ENCODE results near the gene CFAP61. TPM values are rescaled to one million over a fixed set of nuclear protein-coding genes. Genes with fewer than 3 reads are reported as not detected.

The CFAP61 gene
- total RNA-seq, 1 experiment from 2014 or later = 0.19 TPM

GRCh38 chr20:20391115-20391514 is 338.8 kb downstream of the CFAP61 start:
- Histone ChIP-seq H3K9ac (ENCODE audit: low read length) (no peak overlapping the region), H3K9me2 (replicated peaks; ENCODE audit: insufficient read depth, low read length) (no peaks in the 10 kb centered on the region), H3K4me3 (ENCODE audit: low read length) (no peak overlapping the region), H3K27ac (ENCODE audit: low read length) (no peak overlapping the region), H2AFZ (ENCODE audit: low read length) (no peak overlapping the region), H3K4me2 (ENCODE audit: low read depth, low read length, poor library complexity, severe bottlenecking) (no peak overlapping the region), H4K20me1 (ENCODE audit: insufficient read depth, low read depth, low read length) (no peaks in the 10 kb centered on the region), H3K9me3 (ENCODE audit: low read length) (no peaks in the 10 kb centered on the region), H3K4me1 (ENCODE audit: low read length) (no peaks in the 10 kb centered on the region), H3K27me3 (ENCODE audit: low read length) (no peaks in the 10 kb centered on the region), H3K36me3 (ENCODE audit: insufficient read depth, low read length) (no peaks in the 10 kb centered on the region), H3K79me2 (ENCODE audit: low read length) (no peaks in the 10 kb centered on the region)
- DNase-seq = no peak

GRCh38 chr20:20391766-20392165 is 339.4 kb downstream of the CFAP61 start:
- no peaks in the 10 kb centered on the region for H3K79me2 ChIP-seq (ENCODE audit: low read length)
- no peak for DNase-seq
- H3K27me3 ChIP-seq (ENCODE audit: low read length) = no peaks in the 10 kb centered on the region
- H3K9me2 ChIP-seq (replicated peaks; ENCODE audit: insufficient read depth, low read length) = no peaks in the 10 kb centered on the region
- no peaks in the 10 kb centered on the region for H3K36me3 ChIP-seq (ENCODE audit: insufficient read depth, low read length)
- H2AFZ ChIP-seq (ENCODE audit: low read length) = no peak overlapping the region
- H3K9me3 ChIP-seq (ENCODE audit: low read length) = no peaks in the 10 kb centered on the region
- no peak overlapping the region for H3K4me3 ChIP-seq (ENCODE audit: low read length)
- H4K20me1 ChIP-seq (ENCODE audit: insufficient read depth, low read depth, low read length) = no peaks in the 10 kb centered on the region
- H3K27ac ChIP-seq (ENCODE audit: low read length) = no peak overlapping the region
- H3K4me1 ChIP-seq (ENCODE audit: low read length) = no peaks in the 10 kb centered on the region
- H3K9ac ChIP-seq (ENCODE audit: low read length) = no peak overlapping the region
- no peak overlapping the region for H3K4me2 ChIP-seq (ENCODE audit: low read depth, low read length, poor library complexity, severe bottlenecking)

GRCh38 chr20:20393207-20394120 is 341.1 kb downstream of the CFAP61 start:
- Histone ChIP-seq H3K4me3 (ENCODE audit: low read length) (no peak overlapping the region), H3K27ac (ENCODE audit: low read length) (no peak overlapping the region), H3K9me3 (ENCODE audit: low read length) (no peaks in the 10 kb centered on the region), H2AFZ (ENCODE audit: low read length) (no peak overlapping the region), H3K4me1 (ENCODE audit: low read length) (no peaks in the 10 kb centered on the region), H3K4me2 (ENCODE audit: low read depth, low read length, poor library complexity, severe bottlenecking) (no peak overlapping the region), H3K36me3 (ENCODE audit: insufficient read depth, low read length) (no peaks in the 10 kb centered on the region), H3K27me3 (ENCODE audit: low read length) (no peaks in the 10 kb centered on the region), H4K20me1 (ENCODE audit: insufficient read depth, low read depth, low read length) (no peaks in the 10 kb centered on the region), H3K9ac (ENCODE audit: low read length) (no peak overlapping the region), H3K79me2 (ENCODE audit: low read length) (no peaks in the 10 kb centered on the region), H3K9me2 (replicated peaks; ENCODE audit: insufficient read depth, low read length) (no peaks in the 10 kb centered on the region)
- no peak for DNase-seq

- DNase-seq = no peak
- Histone ChIP-seq H3K4me3 (ENCODE audit: low read length) (no peak overlapping the region), H3K36me3 (ENCODE audit: insufficient read depth, low read length) (no peaks in the 10 kb centered on the region), H3K9me3 (ENCODE audit: low read length) (no peaks in the 10 kb centered on the region), H2AFZ (ENCODE audit: low read length) (no peak overlapping the region), H4K20me1 (ENCODE audit: insufficient read depth, low read depth, low read length) (no peaks in the 10 kb centered on the region), H3K4me1 (ENCODE audit: low read length) (no peaks in the 10 kb centered on the region), H3K9ac (ENCODE audit: low read length) (no peak overlapping the region), H3K79me2 (ENCODE audit: low read length) (no peaks in the 10 kb centered on the region), H3K4me2 (ENCODE audit: low read depth, low read length, poor library complexity, severe bottlenecking) (no peak overlapping the region), H3K9me2 (replicated peaks; ENCODE audit: insufficient read depth, low read length) (no peaks in the 10 kb centered on the region), H3K27me3 (ENCODE audit: low read length) (no peaks in the 10 kb centered on the region), H3K27ac (ENCODE audit: low read length) (no peak overlapping the region)
Measured at GRCh38 chr20:20395087-20395486, 342.8 kb downstream of the CFAP61 start.

- Histone ChIP-seq H3K4me2 (ENCODE audit: low read depth, low read length, poor library complexity, severe bottlenecking) (no peak overlapping the region), H3K79me2 (ENCODE audit: low read length) (no peaks in the 10 kb centered on the region), H3K4me1 (ENCODE audit: low read length) (no peaks in the 10 kb centered on the region), H3K9me3 (ENCODE audit: low read length) (no peaks in the 10 kb centered on the region), H3K9ac (ENCODE audit: low read length) (no peak overlapping the region), H3K4me3 (ENCODE audit: low read length) (no peak overlapping the region), H2AFZ (ENCODE audit: low read length) (no peak overlapping the region), H3K27me3 (ENCODE audit: low read length) (no peaks in the 10 kb centered on the region), H4K20me1 (ENCODE audit: insufficient read depth, low read depth, low read length) (no peaks in the 10 kb centered on the region), H3K9me2 (replicated peaks; ENCODE audit: insufficient read depth, low read length) (no peaks in the 10 kb centered on the region), H3K36me3 (ENCODE audit: insufficient read depth, low read length) (no peaks in the 10 kb centered on the region), H3K27ac (ENCODE audit: low read length) (no peak overlapping the region)
- DNase-seq = no peak
Measured at GRCh38 chr20:20395903-20396568, 343.7 kb downstream of the CFAP61 start.

GRCh38 chr20:20396794-20397193 is 344.5 kb downstream of the CFAP61 start:
- H4K20me1 ChIP-seq (ENCODE audit: insufficient read depth, low read depth, low read length) = no peaks in the 10 kb centered on the region
- no peaks in the 10 kb centered on the region for H3K4me1 ChIP-seq (ENCODE audit: low read length)
- H3K79me2 ChIP-seq (ENCODE audit: low read length) = no peaks in the 10 kb centered on the region
- H3K4me2 ChIP-seq (ENCODE audit: low read depth, low read length, poor library complexity, severe bottlenecking) = no peak overlapping the region
- H3K9me2 ChIP-seq (replicated peaks; ENCODE audit: insufficient read depth, low read length) = no peaks in the 10 kb centered on the region
- H3K4me3 ChIP-seq (ENCODE audit: low read length) = no peak overlapping the region
- no peak for DNase-seq
- H3K36me3 ChIP-seq (ENCODE audit: insufficient read depth, low read length) = no peaks in the 10 kb centered on the region
- no peaks in the 10 kb centered on the region for H3K27me3 ChIP-seq (ENCODE audit: low read length)
- H2AFZ ChIP-seq (ENCODE audit: low read length) = no peak overlapping the region
- H3K9me3 ChIP-seq (ENCODE audit: low read length) = no peaks in the 10 kb centered on the region
- no peak overlapping the region for H3K27ac ChIP-seq (ENCODE audit: low read length)
- H3K9ac ChIP-seq (ENCODE audit: low read length) = no peak overlapping the region

GRCh38 chr20:20398123-20398522 is 345.8 kb downstream of the CFAP61 start:
- H3K27ac ChIP-seq (ENCODE audit: low read length) = no peak overlapping the region
- no peak overlapping the region for H3K4me2 ChIP-seq (ENCODE audit: low read depth, low read length, poor library complexity, severe bottlenecking)
- H3K4me3 ChIP-seq (ENCODE audit: low read length) = no peak overlapping the region
- H3K79me2 ChIP-seq (ENCODE audit: low read length) = no peaks in the 10 kb centered on the region
- no peaks in the 10 kb centered on the region for H3K9me3 ChIP-seq (ENCODE audit: low read length)
- H3K36me3 ChIP-seq (ENCODE audit: insufficient read depth, low read length) = no peaks in the 10 kb centered on the region
- no peaks in the 10 kb centered on the region for H3K4me1 ChIP-seq (ENCODE audit: low read length)
- no peak for DNase-seq
- H3K27me3 ChIP-seq (ENCODE audit: low read length) = no peaks in the 10 kb centered on the region
- H2AFZ ChIP-seq (ENCODE audit: low read length) = no peak overlapping the region
- no peaks in the 10 kb centered on the region for H4K20me1 ChIP-seq (ENCODE audit: insufficient read depth, low read depth, low read length)
- no peaks in the 10 kb centered on the region for H3K9me2 ChIP-seq (replicated peaks; ENCODE audit: insufficient read depth, low read length)
- H3K9ac ChIP-seq (ENCODE audit: low read length) = no peak overlapping the region

Measured in Karpas-422 (cell line).